A549 (cell line): ENCODE data around the gene FUS.
"Not testable (repeated sequence)": the region's sequence is repeated elsewhere in the genome, so short reads cannot be mapped to it uniquely, and the experiment has no call there.

Experiments
- CBX8 ChIP-seq: fragments of 200-600 bp; sonication (generic); IDR thresholded peaks from 2 replicates; pipeline ENCODE4 v1.6.1; 2016
- CEBPB ChIP-seq, 2 experiments: fragments of >200 bp in 1 of 2; sonication (Bioruptor Twin) in 1 of 2; formaldehyde crosslinking in 1 of 2; IDR thresholded peaks; 2 replicates each; pipeline ENCODE4 v1.6.1; 2012 to 2016
- CHD2 ChIP-seq: fragments of 150-350 bp; IDR thresholded peaks from 2 replicates; pipeline ENCODE4 v1.6.1; 2014; ENCODE audit warnings: low read length; ENCODE audit not compliant: partially characterized antibody
- CTCF ChIP-seq: fragments of >200 bp; sonication (Bioruptor Twin); formaldehyde crosslinking; IDR thresholded peaks from 3 replicates; pipeline ENCODE4 v1.5.1; 2016
- E2F6 ChIP-seq: IDR thresholded peaks from 2 replicates; pipeline ENCODE4 v1.6.1; 2012; ENCODE audit warnings: low read depth, borderline replicate concordance
- EP300 ChIP-seq, 2 experiments: fragments of >200 bp; sonication (Bioruptor Twin); formaldehyde crosslinking; IDR thresholded peaks; 2 replicates in 1 of 2; 3 replicates in 1 of 2; pipeline ENCODE4 v1.6.1; 2016 to 2017

DNA sequence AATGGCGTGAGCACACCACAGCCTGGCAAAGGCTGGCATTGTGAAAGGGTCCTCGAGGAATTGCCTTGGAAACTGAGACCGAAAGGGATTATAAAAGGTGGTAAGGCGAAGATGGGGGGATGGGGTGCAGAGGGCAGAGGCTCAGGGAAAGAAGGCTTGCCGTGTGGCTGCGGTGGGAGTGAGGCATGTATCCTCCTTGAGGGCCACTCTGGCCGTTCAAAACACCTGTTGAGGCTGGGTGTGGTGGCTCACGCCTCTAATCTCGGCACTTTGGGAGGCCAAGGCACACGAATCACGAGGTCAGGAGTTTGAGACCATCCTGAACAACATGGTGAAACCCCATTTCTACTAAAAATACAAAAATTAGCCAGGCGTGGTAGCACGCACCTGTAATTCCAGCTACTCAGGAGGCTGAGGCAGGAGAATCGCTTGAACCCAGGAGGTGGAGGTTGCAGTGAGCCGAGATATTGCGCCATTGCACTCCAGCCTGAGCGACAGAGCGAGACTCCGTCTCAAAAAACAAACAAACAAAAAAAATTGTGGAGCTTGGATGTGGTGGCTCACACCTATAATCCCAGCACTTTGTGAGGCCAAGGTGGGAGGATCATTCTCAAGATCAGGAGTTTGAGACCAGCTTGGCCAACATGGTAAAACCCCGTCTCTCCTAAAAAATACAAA lies 43.0 kb upstream of the FUS start:
- TF ChIP-seq CTCF; E2F6; CBX8; CHD2; CEBPB (IDR thresholded peaks at IDR 0.05); EP300 (IDR thresholded peaks at IDR 0.05): not testable (repeated sequence)
